ENCODE measurements around the gene ENPP4. TPM values are rescaled to one million over a fixed set of nuclear protein-coding genes. Genes with fewer than 3 reads are reported as not detected.

Gene ENPP4
- total RNA-seq, 4 donors from 2014 or later = 1.9 to 7.2 (median 4.5) TPM

- no peak for TF ChIP-seq POLR2A (IDR thresholded peaks at IDR 0.05)
- no peak for TF ChIP-seq CTCF (IDR thresholded peaks at IDR 0.05)
- DNase-seq (ENCODE audit: low spot score in 2 of 2) = no peak
- intact Hi-C loops (cut with DNase I; ENCODE audit: low total_unique reads) = no loop called here
- H3K4me3 ChIP-seq (ENCODE audit: low read depth, poor library complexity, severe bottlenecking) = no peak overlapping the region
These were observed 29.4 kb downstream of the ENPP4 start for GRCh38 chr6:46159229-46159628.

- H3K4me3 ChIP-seq (ENCODE audit: low read depth, poor library complexity, severe bottlenecking) = no peak overlapping the region
- no peak for TF ChIP-seq POLR2A (IDR thresholded peaks at IDR 0.05)
- TF ChIP-seq CTCF (IDR thresholded peaks at IDR 0.05) = no peak
- DNase-seq (ENCODE audit: low spot score in 2 of 2) = no peak
- 72 to 78% methylated on average over 5 of the region's 5 CpGs for WGBS, 2 donors
- intact Hi-C loops (cut with DNase I; ENCODE audit: low total_unique reads) = no loop called here
These were observed 30.3 kb downstream of the ENPP4 start for GRCh38 chr6:46160102-46160501.

GRCh38 chr6:46170357-46171289 lies 40.8 kb downstream of the ENPP4 start, which contains the start of gene ENPP5:
TSS of gene ENPP5 (minus strand) at chr6:46170980. CDS start at chr6:46168262, 2,718 bp downstream.
- TF ChIP-seq CTCF (IDR thresholded peaks at IDR 0.05) (no peak), POLR2A (IDR thresholded peaks at IDR 0.05) (no peak)
- H3K4me3 ChIP-seq (ENCODE audit: low read depth, poor library complexity, severe bottlenecking) = peak within 1 kb of the TSS; percentile 45
- 3% methylated on average over 42 to 45 of the region's 49 CpGs for WGBS, 2 donors
- DNase-seq (ENCODE audit: low spot score in 2 of 2) = peak; percentile 41 to 91
- intact Hi-C loops (cut with DNase I; ENCODE audit: low total_unique reads) = no loop called here

- intact Hi-C loops (cut with DNase I; ENCODE audit: low total_unique reads) = no loop called here
- TF ChIP-seq CTCF (IDR thresholded peaks at IDR 0.05) (no peak), POLR2A (IDR thresholded peaks at IDR 0.05) (no peak)
- no peak for DNase-seq (ENCODE audit: low spot score in 2 of 2)
- 48 to 60% methylated on average over 4 of the region's 4 CpGs for WGBS, 2 donors
- H3K4me3 ChIP-seq (ENCODE audit: low read depth, poor library complexity, severe bottlenecking) = no peak overlapping the region
These were observed 42.4 kb downstream of the ENPP4 start for GRCh38 chr6:46172176-46172575.

- DNase-seq (ENCODE audit: low spot score in 2 of 2) = no peak
- intact Hi-C loops (cut with DNase I; ENCODE audit: low total_unique reads) = no loop called here
- WGBS, 2 donors = 67 to 69% methylated on average over 3 of the region's 3 CpGs
- no peak overlapping the region for H3K4me3 ChIP-seq (ENCODE audit: low read depth, poor library complexity, severe bottlenecking)
- TF ChIP-seq CTCF (IDR thresholded peaks at IDR 0.05) (no peak), POLR2A (IDR thresholded peaks at IDR 0.05) (no peak)
These were observed 45.1 kb downstream of the ENPP4 start for GRCh38 chr6:46174904-46175303.
